VCaP (cell line): ENCODE data around the gene PAX6.

Experiments
- H3K27ac ChIP-seq: fragments of 450-650 bp; 2 replicates; pipeline ENCODE4 v1.5.1; 2017
- CTCF ChIP-seq: fragments of 450-650 bp; conservative IDR thresholded peaks from 2 replicates; pipeline ENCODE4 v1.5.1; 2017; ENCODE audit warnings: mild to moderate bottlenecking, moderate library complexity

PAX6 gene

DNA sequence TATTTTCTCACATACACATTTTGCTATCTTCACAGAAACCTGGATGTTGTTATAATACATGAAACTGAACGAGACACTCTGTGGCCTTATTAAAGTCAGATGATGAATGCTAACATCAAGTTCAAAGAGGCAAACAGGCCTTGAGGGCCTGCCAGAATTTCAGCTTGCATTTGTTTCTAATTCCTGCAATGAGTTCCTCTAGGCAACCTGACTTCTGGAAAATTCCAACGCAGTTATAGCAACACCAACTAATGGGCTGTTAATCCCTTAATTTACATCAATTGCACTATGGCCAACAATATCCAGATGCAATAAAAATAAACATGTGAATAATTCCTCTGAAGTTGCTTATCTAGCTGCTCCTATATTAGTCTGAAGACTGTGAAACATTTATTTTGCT is 19.1 kb downstream of the PAX6 start:
- H3K27ac ChIP-seq = no peak overlapping the region
- TF ChIP-seq CTCF = no peak

DNA sequence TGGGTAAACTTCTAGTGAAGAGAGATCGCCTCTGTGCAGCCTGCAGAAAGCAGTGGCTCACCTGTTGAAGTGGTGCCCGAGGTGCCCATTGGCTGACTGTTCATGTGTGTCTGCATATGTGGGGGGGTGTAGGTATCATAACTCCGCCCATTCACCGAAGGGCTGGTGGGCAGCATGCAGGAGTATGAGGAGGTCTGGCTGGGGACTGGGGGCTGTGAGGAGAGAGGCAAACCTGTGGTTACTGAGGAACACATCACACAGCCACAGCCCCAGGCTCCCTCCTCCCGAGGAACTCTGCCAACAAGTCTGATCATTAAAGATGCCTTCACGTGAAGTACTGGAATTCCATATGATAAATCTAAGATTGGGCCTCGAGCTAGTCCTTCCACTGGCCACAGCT is 20.5 kb downstream of the PAX6 start:
- H3K27ac ChIP-seq = no peak overlapping the region
- no peak for TF ChIP-seq CTCF

DNA sequence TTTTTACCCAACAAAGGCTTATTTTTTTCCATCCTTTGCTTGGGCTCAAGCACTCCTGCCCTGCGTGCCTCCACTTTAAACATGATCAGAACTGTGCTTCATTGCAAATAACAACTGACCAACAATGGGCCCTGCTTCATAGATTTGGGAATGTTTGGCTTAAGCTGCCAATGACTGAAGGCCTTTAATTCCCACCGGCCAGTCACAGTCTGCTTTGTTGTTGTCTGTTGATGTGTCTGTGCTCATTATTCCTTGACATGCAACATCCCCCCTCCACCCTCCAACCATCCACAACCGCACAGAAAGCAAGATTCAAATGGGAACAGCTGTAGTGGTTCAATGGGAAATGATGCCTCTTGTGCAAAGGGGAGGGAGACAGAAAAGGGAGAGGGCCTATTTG is 23.0 kb downstream of the PAX6 start:
- TF ChIP-seq CTCF = no peak
- no peak overlapping the region for H3K27ac ChIP-seq

GRCh38 chr11:31786996-31787685 is 24.0 kb downstream of the PAX6 start:
- no peak overlapping the region for H3K27ac ChIP-seq
- no peak for TF ChIP-seq CTCF

DNA sequence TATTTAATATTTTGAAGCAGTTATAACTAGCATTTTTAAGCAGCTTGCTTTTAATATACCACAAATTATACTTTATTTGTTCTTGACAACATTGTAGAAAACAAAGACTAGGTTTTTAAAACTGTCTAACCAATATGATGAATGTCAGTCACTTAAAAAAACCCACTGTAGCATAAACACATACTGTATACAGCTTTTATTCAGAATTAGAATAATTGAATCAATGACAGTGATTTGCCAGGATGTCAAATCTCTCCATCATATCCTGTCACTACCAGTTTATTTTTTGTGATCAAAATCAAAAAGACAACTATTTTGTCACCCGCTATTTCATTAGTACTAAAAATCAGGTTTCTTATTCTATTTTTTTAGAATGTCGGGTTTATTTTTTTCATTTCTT is 26.5 kb downstream of the PAX6 start:
- no peak for TF ChIP-seq CTCF
- H3K27ac ChIP-seq = no peak overlapping the region

GRCh38 chr11:31783252-31783651 is 27.9 kb downstream of the PAX6 start:
- no peak overlapping the region for H3K27ac ChIP-seq
- TF ChIP-seq CTCF = no peak

DNA sequence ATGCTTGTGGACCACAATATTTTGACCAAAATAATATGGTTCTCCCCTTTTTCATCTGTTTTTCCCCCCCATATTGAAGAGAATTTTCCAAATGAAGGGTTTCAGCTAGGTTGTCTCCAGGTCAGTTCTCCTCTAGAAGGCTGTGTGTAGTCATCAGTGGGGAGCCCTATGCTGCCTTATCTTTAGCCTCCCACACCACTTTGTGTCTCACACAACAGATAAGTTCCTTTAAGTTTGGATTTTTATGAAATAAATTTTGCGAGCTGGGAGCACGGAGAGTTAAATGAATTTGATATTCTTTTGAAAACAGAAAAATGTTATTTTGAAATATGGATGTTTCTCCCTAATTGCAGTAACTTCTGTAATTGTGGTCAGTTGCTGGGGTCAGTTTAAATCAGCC is 28.9 kb downstream of the PAX6 start:
- no peak for TF ChIP-seq CTCF
- no peak overlapping the region for H3K27ac ChIP-seq
